Kidney glomerular epithelial cell (primary cell): ENCODE data around the gene RFPL2.

Source experiments
- DNase-seq: peaks from one replicate; lab custom pipeline; 2025; lab: John Stamatoyannopoulos, UW

RFPL2 gene

GRCh38 chr22:32204856-32205722 is at the start of gene RFPL2:
Gene RFPL2 (minus strand): TSS chr22:32205073. CDS start chr22:32202451, 2,622 bp downstream.
- no peak for DNase-seq

- no peak for DNase-seq
These were observed 44.4 kb upstream of the RFPL2 start for GRCh38 chr22:32249231-32249630.

- DNase-seq = no peak
These were observed 43.4 kb upstream of the RFPL2 start for GRCh38 chr22:32248276-32248675.

- no peak for DNase-seq
These were observed 41.3 kb upstream of the RFPL2 start for GRCh38 chr22:32246166-32246565.

GRCh38 chr22:32245042-32245441 is 40.2 kb upstream of the RFPL2 start:
- DNase-seq = peak; percentile 3

GRCh38 chr22:32244547-32244946 is 39.7 kb upstream of the RFPL2 start:
- no peak for DNase-seq

GRCh38 chr22:32240461-32240860 is 35.6 kb upstream of the RFPL2 start:
- no peak for DNase-seq

- DNase-seq = no peak
These were observed 33.0 kb upstream of the RFPL2 start for GRCh38 chr22:32237906-32238305.

- no peak for DNase-seq
These were observed 32.1 kb upstream of the RFPL2 start for GRCh38 chr22:32236970-32237369.

GRCh38 chr22:32233091-32233490 is 28.2 kb upstream of the RFPL2 start:
- no peak for DNase-seq

- no peak for DNase-seq
These were observed 27.4 kb upstream of the RFPL2 start for GRCh38 chr22:32232191-32232830.

- no peak for DNase-seq
These were observed 21.6 kb upstream of the RFPL2 start for GRCh38 chr22:32226326-32227104.

- no peak for DNase-seq
These were observed 18.1 kb upstream of the RFPL2 start for GRCh38 chr22:32222991-32223390.

GRCh38 chr22:32219026-32219425 is 14.2 kb upstream of the RFPL2 start:
- DNase-seq = no peak

GRCh38 chr22:32218470-32218869 is 13.6 kb upstream of the RFPL2 start:
- DNase-seq = no peak

GRCh38 chr22:32217465-32217864 is 12.6 kb upstream of the RFPL2 start:
- DNase-seq = no peak

- DNase-seq = no peak
These were observed 12.0 kb upstream of the RFPL2 start for GRCh38 chr22:32216911-32217310.

- no peak for DNase-seq
These were observed 6.1 kb upstream of the RFPL2 start for GRCh38 chr22:32211011-32211410.

- DNase-seq = no peak
These were observed 3.8 kb upstream of the RFPL2 start for GRCh38 chr22:32208681-32209080.

- no peak for DNase-seq
These were observed 3.2 kb upstream of the RFPL2 start for GRCh38 chr22:32207971-32208480.

- DNase-seq = peak; percentile 3
These were observed 2.2 kb upstream of the RFPL2 start for GRCh38 chr22:32206774-32207758.
